Measurements from ENCODE around the gene WNT11.

Gene WNT11

GRCh38 chr11:76206327-76207081, at the start of gene WNT11:
WNT11 (minus strand) TSS chr11:76206502; CDS start chr11:76206407, 95 bp downstream.
- no peak for DNase-seq

DNA sequence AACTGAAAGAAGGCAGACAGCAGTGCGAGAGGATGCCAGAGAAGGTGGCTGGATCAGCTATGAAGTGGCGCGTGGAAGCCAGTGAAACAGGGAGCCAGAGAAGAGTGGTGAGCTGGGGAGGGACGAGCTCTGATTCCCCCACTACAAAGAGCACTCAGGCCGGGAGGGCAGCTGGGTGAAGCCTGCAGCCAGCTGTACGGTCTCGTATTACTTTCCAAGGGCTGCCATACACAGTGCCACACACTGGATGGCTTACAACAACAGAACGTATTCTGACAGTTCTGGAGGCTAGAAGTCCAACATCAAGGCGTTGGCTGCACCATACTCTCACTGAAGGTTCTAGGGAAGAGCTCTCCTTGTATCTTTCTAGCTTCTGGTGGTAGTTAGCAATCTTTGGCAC, 47.1 kb upstream of the WNT11 start:
- DNase-seq, result no peak

DNA sequence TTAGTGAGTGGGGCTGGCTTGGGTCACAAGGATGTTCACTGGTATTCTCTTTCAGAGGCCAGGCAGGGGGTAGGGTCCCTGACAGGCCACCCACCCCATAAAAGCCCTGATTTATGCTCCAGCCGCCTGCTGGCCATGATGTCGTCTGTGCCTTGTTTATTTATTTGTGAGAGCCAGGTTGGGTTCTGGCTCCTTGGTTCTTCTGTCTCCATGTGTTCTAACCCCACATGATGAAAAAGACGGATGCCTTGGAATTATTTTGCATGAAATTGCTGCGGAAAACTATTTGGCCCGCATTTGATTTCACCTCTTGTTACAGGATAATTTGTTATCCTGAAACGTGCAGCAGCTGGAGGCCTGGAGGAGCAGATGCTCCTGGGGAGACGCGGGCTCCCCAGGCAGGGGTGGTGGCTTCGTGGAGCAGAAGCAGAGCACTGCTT, 46.3 kb upstream of the WNT11 start:
- no peak for DNase-seq

DNA sequence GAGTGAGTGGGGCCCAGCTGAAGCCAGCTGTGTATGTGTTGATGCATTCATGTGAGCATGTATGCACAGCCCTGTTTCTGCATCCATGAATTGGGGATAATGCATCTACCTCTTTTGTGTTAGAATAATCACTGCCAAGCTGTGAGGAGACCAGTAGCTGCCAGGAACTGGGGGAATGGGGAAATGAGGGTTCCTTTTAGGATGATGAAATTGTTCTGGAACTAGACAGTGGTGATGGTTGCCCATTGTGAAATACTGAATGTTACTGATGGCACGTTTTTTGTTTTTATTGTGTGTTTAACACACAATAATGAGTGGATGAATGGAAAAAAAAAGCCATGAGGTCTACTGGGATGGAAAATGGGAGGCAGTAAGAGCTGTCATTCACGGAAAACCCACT, 45.3 kb upstream of the WNT11 start:
- no peak for DNase-seq

GRCh38 chr11:76251226-76251575, 44.9 kb upstream of the WNT11 start:
- no peak for DNase-seq

DNA sequence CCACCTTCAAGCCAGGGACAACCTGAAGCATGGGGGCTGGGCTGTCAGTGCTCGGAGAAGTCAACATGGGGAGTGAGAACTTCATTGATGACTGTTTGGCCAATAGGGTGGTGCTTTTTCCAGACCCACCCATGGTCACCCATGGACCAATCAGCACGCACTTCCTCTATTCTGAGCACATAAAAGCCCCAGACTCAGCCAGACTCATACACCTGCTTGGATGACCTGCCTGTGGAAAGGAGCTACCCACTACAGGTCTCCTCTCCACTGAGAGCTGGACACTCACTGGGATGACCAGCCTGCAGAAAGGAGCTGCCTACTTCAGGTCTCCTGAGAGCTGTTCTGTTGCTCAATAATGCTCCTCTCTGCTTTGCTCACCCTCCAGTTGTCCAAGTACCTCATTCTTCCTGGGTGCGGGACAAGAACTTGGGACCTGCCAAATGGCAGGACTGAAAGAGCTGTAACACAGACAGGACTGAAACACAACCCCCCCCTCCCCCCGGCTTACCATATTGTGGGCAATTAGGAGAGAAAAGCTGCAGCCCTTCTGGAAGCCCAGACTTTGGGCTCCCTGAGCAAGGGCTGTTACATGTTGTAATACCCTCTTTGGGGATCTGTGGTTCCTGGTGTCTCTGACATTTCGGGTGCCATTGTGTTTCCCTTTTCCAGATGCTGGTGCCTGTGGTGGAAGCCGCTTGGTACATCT, 44.4 kb upstream of the WNT11 start:
- no peak for DNase-seq

DNA sequence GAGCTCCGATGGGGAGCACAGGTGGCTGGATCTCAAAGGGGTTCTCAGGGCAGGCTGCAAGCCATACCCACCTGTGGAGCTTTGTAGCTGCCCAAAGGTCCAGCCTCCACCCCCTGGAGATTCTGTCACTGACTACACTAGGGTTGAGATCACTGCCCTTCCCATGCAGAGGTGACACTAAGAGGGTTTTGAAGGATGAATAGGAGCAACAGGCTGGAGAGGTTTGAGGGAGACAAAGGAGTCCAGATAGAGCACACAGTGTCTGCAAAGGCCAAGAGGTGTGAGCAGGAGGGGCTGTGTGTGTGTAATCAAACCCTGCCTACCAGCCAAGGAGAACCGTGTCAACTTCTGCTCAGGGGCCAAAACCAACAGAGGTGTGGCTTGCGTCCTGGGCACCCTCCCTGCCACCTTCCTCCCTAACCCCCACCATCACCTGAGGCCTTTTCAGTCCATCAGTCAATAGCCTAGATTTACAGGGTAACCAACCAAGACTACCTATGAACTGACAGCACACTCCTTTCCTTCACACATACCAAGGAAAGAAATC, 43.0 kb upstream of the WNT11 start:
- DNase-seq, result no peak

DNA sequence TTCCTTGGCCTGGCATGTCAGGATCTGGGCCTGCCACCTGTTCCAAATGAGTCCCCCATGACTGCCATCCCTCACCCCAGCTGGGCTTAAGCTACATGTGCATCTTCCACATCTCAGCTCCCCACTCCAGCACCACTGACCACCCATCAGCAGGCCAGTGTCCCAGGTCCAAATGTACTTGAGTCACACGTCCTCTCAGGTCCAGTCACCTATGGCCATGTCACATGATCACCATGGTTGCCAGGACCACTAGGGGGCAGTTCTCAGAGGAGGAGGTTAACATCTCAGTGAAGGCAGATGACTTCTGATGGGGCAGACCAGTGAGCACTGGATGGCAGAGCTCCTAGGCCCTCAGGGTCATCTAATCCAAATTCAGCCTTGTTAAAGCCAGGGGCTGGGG, 41.9 kb upstream of the WNT11 start:
- no peak for DNase-seq

GRCh38 chr11:76247091-76247490, 40.8 kb upstream of the WNT11 start:
- DNase-seq, result no peak

DNA sequence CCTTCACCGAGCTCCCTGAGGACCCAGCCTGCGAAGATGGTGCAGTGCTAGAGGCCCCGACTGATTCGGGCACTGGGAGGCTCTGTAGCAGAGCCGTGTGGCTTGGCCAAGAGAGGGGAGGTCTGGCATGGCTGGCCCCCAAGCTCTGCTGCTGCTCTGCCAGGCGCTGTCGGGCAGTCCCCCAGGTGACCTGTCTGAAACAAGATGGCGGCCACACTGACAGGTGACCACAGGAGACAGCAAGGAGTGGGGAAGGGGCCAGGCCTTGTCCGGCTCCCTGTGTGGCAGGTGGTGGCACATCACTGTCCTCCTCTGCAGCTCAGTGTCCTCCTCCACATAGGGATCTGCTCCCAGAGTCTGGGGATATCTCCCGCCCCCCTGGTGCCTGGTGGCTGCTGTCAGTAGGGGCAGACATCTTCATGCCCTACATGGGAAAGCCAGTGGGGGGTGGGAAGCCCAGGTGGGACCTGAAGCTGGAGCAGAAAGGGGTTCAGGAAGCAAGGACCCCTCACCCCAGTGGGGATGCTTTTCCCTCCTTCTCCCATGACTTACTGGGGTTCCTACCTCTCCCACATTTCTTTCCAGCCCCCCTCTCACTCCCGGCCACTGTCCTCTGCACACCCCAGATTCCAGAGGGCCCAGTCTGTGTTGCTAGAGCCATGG, 40.1 kb upstream of the WNT11 start:
- DNase-seq, result no peak

DNA sequence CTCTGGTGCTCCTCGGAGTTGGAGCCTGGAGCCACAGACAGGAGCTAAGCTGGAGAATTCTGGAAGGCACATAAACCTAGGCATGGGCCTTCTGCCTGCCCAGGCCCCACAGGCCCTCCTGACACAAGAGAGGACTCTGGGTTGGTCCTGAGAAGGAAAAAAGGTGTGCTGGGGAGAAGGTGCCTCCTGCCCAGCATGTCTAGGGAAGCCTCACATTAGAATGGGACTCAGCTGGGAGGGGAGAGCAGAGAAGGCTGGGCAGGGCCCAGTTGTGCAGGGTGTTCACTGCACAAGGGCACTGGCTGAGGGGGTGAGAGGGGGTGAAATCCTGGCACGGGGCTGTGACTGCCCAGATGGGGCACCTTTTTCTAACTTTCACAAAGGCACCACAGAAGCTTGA, 39.4 kb upstream of the WNT11 start:
- no peak for DNase-seq

- no peak for DNase-seq
These were observed 38.1 kb upstream of the WNT11 start for GRCh38 chr11:76244316-76244851.

DNA sequence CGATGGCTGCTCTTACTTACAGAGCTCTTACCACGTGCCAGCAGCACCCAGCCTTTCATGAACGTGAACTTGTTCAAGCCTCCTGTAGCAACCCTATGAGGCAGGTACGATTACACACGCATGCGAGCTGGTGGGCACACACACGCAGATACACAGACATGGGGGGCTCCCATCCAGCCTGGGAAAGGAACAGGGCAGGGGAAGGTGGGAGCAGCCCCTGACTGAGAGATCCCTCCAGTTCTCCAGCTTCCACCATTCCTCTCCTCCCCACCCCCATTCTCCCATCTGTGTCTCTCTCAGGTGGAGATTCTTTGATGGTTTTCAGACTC, 37.6 kb upstream of the WNT11 start:
- no peak for DNase-seq

DNA sequence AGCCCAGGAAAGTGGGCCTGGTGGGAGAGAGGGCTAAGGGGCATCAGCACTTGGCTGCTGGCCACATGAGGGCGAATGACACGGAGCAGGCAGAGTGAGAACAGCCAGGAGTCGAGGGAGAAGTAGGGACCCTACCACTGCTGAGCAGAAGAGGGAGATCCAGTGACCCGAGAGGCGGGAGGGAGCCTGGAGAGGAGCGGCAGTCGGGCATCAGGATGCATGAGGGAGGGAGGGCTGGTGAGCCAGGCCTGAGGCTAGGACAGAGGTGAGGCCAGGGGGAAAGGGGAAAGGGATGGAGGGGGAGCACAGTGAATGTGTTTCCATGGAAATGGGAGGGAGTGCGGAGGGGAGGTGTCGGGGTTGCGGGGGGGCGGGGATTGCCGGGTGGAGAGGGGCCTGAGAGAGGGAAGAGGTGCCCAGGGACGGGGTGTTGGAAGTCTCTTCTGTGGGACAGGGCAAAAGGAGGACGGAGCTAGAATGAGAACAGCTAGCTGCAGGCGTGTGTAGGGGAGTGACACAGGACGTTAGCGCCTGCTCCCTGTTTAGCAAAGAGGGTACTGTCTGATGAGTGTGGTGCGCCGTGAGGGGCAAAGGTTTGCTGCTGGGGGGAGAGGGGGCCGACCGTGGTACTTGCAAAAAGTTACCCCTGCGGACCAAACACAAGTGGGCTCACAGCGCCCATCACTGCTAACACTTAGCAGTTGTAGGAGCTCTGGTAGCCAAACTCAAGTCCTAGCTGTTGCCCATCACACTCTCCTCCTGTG, 37.1 kb upstream of the WNT11 start:
- no peak for DNase-seq

DNA sequence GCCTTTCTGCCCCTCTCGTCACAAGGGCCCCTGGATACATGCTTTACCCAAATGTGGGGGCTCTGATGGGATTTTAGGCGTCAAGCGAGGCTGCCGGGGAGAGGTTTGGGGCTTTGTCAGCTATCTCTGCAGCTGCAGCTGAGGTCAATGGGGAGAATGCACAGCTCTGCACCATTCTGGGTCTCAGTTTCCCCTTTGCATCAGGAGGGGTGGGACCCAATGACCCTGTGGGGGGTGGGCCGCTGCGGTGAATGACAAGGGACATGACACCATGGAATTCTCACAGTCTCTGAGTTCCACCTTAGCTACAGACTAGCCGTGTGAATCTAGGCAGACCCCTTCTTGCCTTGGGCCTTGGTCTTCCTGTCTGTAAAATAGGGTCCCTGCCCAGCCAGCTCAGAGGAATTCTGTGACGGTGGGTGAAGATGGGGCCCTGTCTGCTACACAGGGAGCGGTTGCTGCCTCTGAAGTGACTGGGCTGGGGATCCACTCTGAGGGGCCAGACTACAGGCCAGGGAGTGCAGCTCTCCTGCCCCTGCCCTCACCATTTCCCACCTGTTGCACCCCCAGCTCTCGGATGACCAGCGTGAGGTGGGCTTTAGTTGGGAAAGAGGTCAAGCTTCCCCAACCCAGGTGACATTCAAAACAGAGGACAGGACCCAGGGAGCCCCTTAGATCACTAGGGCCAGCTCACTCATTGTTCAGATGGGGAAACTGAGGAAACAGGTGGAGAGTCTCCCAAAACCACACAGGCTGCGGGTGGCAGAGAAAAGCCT, 35.9 kb upstream of the WNT11 start:
- DNase-seq, result no peak

DNA sequence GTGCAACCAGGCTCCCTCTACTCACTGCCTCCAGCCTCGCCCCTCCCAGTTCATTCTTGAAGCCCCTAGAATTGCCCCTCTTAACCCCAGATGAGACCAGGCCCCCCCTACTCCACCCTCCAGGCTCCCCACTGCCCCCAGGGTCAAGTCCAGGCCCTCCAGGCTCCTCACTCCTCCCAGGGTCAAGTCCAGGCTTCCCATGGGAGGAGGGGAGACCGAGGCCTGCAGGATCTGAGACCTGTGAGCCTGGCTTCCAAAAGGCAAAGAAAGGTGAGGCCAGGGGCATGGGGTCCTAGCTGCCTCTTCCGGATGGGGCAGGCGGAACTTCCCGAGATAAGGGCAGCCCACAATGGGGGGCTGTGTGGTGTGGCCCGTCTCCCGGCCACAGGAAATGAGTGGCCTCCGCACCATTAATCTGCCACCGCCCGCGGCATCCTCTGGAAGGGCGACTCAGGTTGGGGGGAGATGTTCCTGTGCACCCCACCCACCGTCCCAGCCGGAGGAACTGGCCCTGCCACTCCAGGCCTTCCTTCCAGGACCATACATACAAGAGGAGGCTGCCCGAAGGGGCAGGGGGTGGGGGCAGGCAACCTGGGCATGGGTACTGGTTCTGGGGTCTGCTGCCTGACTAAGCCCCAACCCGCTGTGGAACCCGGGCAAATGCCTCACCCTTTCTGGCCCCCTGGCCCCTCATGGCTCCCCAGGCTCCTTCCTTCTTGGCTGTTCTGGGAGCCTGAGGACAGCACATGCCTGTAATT, 35.1 kb upstream of the WNT11 start:
- no peak for DNase-seq

GRCh38 chr11:76240666-76241065, 34.4 kb upstream of the WNT11 start:
- DNase-seq, result no peak

DNA sequence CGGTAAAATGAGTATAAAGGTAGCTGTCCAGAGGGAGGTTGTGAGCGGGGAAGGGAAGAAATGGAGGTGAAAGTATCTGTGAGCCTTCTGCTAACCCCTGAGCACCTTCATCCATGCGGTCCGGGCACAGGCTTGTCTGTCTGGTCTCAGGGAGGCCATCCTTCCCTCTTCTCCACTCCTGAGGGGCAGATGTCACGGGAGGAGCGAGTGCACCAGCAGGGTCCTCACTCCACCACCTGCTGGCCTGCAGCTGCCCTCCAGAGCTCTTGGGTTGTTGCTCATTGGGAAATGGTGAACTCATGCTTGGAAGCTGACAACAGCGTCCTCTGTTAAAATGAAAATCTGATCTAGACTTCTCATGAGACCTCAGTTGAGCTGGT, 33.8 kb upstream of the WNT11 start:
- DNase-seq, result no peak

GRCh38 chr11:76239483-76240160, 33.3 kb upstream of the WNT11 start:
- no peak for DNase-seq

DNA sequence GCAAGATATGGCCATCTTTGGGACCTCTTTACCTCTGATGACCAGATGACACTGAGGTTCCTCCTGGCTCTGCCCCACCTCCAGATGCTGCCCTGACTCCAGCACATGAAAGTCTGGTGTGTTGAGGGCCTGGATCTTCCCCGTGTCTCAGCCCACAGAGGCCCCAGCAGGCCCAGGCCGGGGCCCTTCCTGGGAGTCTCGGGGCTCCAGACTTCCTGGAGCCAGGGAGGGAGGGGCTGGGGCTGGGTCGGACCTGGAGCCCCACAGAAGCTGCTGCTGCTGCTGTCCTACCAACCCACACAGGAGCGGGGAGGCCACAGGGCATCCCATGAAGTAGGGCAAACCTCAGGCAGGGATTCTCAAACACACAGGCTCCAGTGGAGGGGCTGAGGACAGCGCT, 32.2 kb upstream of the WNT11 start:
- DNase-seq, result no peak

DNA sequence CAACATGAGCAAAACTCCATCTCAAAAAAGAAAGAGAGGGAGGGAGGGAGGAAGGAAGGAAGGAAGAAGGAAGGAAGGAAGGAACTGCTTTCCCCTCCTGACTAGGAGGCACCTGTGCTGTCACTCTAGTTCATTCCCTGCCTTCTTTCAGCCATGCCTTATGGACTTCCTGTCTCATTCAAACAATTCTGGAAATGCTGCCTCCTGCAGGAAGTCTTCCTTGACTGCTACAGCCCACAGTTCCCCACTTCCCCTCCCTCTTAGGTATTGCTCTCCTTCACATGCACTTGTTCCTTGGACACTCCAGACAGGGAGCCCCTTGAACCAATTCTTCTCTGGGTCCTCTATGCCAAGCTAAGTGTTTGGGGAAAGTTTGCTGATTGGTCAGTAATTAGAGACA, 31.6 kb upstream of the WNT11 start:
- no peak for DNase-seq
